Mucosa of stomach (tissue), 1 donor: Measurements from ENCODE around the gene HSPA12A.

Experiments used
- H3K27me3 ChIP-seq: one replicate; pipeline ENCODE4 v1.7.0; 2013; ENCODE audit warnings: mild to moderate bottlenecking, low read length; ENCODE audit not compliant: control insufficient read depth, insufficient read depth
- H3K36me3 ChIP-seq: one replicate; pipeline ENCODE4 v1.7.0; 2013; ENCODE audit warnings: low read length; ENCODE audit not compliant: control insufficient read depth, insufficient read depth
- H3K4me1 ChIP-seq: one replicate; pipeline ENCODE4 v1.7.0; 2013; ENCODE audit warnings: mild to moderate bottlenecking, low read length; ENCODE audit not compliant: control insufficient read depth, insufficient read depth
- H3K4me3 ChIP-seq: one replicate; pipeline ENCODE4 v1.7.0; 2013; ENCODE audit warnings: low read length
- H3K9ac ChIP-seq: one replicate; pipeline ENCODE4 v1.7.0; 2013; ENCODE audit warnings: mild to moderate bottlenecking, low read length, moderate library complexity
- H3K9me3 ChIP-seq: one replicate; pipeline ENCODE4 v1.7.0; 2013; ENCODE audit warnings: mild to moderate bottlenecking, low read length, moderate library complexity; ENCODE audit not compliant: control insufficient read depth
- donor health status: Pancreatic carcinoma.

The HSPA12A gene

GRCh38 chr10:116665541-116666125 is 76.7 kb downstream of the HSPA12A start:
- Histone ChIP-seq H3K4me1 (peaks cover 7% of the 10 kb centered on the region), H3K4me3 (no peak overlapping the region), H3K27me3 (no peaks in the 10 kb centered on the region), H3K36me3 (no peaks in the 10 kb centered on the region), H3K9me3 (no peaks in the 10 kb centered on the region), H3K9ac (no peak overlapping the region)

DNA sequence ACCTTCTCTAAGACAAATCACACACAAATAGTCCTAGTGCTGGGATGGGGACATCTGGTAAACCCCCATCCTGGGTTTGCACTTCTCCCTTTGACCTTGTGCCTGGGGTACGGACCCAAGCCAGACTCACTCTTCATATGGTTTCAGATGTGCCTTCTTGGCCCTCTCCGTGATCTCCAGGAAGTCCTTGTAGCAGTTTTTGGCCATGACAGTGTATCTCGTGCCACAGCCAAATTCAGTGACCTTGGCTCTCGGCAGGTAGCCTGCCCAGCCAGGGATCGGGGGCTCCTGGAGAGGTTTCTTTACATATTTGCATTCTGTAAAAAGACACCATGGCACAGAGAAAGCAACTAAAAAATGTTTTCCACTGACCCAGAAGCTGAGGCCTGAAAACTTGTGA is 77.7 kb downstream of the HSPA12A start:
- Histone ChIP-seq H3K9ac (no peak overlapping the region), H3K36me3 (no peaks in the 10 kb centered on the region), H3K4me1 (no peaks in the 10 kb centered on the region), H3K27me3 (no peaks in the 10 kb centered on the region), H3K4me3 (no peak overlapping the region), H3K9me3 (no peaks in the 10 kb centered on the region)

DNA sequence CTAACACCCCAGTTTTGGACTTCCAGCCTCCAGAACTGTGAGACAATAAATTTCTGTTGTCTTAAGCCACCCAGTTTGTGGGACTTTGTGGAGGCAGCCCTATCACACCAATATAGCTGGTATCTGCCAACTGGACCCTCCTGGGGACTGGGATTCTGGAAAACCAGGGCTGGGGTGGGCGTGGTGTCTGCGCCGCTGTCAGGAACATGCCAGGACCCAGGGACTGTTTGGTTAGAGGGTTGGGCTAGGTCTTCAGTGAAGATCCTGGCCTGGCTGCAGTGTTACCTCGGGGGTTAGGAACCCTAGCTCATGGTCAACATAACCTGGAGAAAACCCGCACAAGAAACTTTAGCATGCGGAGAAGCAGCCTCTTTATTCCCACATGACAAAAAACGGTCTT is 79.0 kb downstream of the HSPA12A start:
- no peaks in the 10 kb centered on the region for H3K36me3 ChIP-seq
- H3K4me3 ChIP-seq: no peak overlapping the region
- H3K27me3 ChIP-seq: peaks cover 2% of the 10 kb centered on the region
- no peaks in the 10 kb centered on the region for H3K9me3 ChIP-seq
- H3K9ac ChIP-seq: no peak overlapping the region
- no peaks in the 10 kb centered on the region for H3K4me1 ChIP-seq

DNA sequence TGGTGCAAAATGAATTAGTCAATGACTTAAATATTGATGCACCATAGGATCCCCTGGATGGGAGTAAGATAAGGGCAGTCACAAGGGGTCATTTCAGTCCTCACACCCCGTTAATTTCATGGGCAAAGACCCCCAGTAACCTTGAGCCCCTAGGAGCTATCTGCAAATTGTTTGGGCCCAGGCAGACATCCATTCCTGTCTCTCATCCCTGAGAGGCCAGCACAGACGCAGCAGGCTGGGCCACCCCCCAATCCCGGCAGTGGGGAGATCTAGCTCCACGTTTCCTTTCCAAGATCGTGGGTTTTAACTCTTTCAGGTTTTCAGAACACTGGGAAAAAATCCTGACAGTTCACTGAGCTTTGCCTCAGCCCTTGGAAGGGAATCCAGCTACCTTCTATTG is 81.5 kb downstream of the HSPA12A start:
- Histone ChIP-seq H3K4me1 (no peaks in the 10 kb centered on the region), H3K9me3 (no peaks in the 10 kb centered on the region), H3K36me3 (no peaks in the 10 kb centered on the region), H3K27me3 (peaks cover 3% of the 10 kb centered on the region), H3K9ac (no peak overlapping the region), H3K4me3 (no peak overlapping the region)

DNA sequence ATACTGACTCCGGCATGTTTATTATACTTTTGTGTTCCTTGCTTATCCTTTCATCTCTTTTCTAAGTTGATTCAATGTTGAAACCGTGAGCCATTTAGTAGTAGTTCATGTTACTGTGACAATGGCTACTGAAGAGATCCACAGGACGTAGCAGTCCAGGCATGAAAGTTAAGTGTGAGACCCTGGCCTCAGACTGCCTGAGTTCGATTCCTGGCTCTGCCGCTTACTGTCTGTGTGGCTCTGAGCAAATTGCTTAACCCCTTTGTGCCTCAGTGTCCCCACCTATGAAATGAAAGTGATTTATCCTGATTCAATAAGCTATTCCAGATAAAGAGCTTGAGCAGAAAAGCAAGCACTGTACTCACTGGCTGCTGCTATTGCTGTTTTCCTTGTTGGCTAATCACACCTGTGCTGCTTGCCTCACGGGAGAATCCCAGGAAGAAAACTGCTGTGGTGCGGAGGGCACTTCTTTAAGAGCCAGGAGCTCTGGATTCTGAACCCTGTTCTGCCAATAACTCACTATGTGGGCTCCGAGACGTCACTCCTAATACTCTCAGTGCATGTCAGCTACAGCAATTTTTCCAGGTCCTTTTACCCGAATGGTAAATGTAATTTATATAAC is 83.2 kb downstream of the HSPA12A start:
- no peak overlapping the region for H3K4me3 ChIP-seq

DNA sequence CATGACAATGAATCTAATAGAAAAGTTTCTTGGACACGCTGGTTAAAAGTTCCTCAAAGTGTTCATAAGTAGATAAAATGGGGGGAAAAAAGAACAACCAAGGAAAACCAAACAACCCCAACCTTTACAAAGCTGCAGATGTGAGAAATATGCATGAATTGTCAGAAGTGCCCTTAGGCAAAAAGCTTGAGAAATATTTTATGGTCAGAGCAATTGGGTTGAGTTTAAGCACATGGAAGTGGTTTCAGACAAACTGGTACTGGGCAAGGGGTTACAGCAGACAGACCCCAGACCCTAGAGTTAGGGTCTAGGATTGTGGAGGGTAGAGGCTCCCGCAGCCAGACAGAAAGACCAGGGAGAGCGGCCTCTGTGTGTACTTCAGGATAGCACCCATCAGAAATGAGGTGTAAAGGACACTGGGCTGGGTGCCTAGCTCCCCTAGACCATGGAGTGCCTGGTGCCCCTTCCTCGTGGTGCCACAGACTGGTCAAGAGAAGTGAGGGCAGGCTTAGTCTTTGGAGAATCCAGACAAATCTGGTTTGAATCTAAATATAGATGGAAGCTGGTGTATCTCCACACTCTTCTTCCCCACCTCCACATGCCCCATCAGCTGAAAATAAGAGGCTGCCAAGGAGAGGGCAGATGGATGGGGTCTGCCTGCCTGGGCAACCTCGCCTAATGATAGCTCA is 84.4 kb downstream of the HSPA12A start:
- Histone ChIP-seq H3K27me3 (peaks cover 3% of the 10 kb centered on the region), H3K4me1 (no peaks in the 10 kb centered on the region), H3K36me3 (no peaks in the 10 kb centered on the region), H3K9ac (no peak overlapping the region), H3K4me3 (no peak overlapping the region), H3K9me3 (no peaks in the 10 kb centered on the region)

More for the DNA sequence above, 83.2 kb downstream of the HSPA12A start:
- Histone ChIP-seq H3K36me3 (no peaks in the 10 kb centered on the region), H3K27me3 (peaks cover 3% of the 10 kb centered on the region), H3K9me3 (no peaks in the 10 kb centered on the region), H3K9ac (no peak overlapping the region), H3K4me1 (no peaks in the 10 kb centered on the region)

GRCh38 chr10:116656044-116656443 is 86.3 kb downstream of the HSPA12A start:
- Histone ChIP-seq H3K9me3 (no peaks in the 10 kb centered on the region), H3K4me3 (no peak overlapping the region), H3K27me3 (peaks cover 3% of the 10 kb centered on the region), H3K4me1 (no peaks in the 10 kb centered on the region), H3K36me3 (no peaks in the 10 kb centered on the region), H3K9ac (no peak overlapping the region)

GRCh38 chr10:116655568-116655967 is 86.8 kb downstream of the HSPA12A start:
- Histone ChIP-seq H3K27me3 (peaks cover 3% of the 10 kb centered on the region), H3K4me3 (no peak overlapping the region), H3K36me3 (no peaks in the 10 kb centered on the region), H3K4me1 (no peaks in the 10 kb centered on the region), H3K9me3 (no peaks in the 10 kb centered on the region), H3K9ac (no peak overlapping the region)

DNA sequence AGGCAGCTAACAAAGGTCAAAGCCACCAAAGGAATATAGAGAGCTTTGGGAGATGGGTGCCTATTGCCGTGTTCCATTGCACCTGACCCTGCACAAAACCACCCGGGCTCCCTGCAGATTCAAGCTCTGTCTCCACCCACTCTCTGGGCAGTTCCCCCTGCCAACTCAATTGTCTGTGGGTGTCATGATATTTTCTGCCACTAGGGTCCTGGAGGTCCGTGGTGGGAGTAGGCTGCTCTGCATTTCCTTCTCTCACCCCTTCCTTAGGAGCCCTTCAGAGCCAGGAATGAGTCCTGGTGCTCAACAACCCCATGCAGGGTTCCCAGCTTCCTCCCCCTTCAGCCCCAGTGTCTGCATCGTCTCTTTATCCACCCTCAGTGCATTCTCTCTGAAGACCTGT is 87.5 kb downstream of the HSPA12A start:
- Histone ChIP-seq H3K36me3 (no peaks in the 10 kb centered on the region), H3K4me1 (no peaks in the 10 kb centered on the region), H3K4me3 (no peak overlapping the region)

DNA sequence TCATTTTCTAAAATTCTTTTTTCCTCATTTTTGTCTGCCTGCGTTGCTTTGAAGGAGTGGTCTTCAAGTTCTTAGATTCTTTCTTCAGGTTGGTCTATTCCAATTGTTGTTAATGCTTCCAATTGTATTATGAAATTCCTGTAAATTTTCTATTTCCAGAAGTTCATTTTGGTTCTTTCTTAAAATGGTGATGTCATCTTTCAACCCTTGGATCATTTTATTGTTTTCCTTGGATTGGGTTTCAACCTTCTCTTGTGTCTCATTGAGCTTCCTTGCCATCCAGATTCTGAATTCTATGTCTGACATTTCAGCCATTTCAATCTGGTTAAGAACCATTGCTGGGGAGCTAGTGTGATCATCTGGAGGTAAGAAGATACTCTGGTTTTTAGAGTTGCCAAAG is 88.5 kb downstream of the HSPA12A start:
- no peaks in the 10 kb centered on the region for H3K36me3 ChIP-seq
- H3K4me1 ChIP-seq: no peaks in the 10 kb centered on the region
- H3K9ac ChIP-seq: no peak overlapping the region
- H3K27me3 ChIP-seq: peaks cover 3% of the 10 kb centered on the region
- H3K9me3 ChIP-seq: no peaks in the 10 kb centered on the region
- no peak overlapping the region for H3K4me3 ChIP-seq

More for the DNA sequence above, 87.5 kb downstream of the HSPA12A start:
- peaks cover 3% of the 10 kb centered on the region for H3K27me3 ChIP-seq
- no peaks in the 10 kb centered on the region for H3K9me3 ChIP-seq
- H3K9ac ChIP-seq: no peak overlapping the region

- H3K9me3 ChIP-seq: no peaks in the 10 kb centered on the region
- no peak overlapping the region for H3K9ac ChIP-seq
- H3K4me3 ChIP-seq: no peak overlapping the region
- H3K27me3 ChIP-seq: no peaks in the 10 kb centered on the region
- no peaks in the 10 kb centered on the region for H3K4me1 ChIP-seq
- no peaks in the 10 kb centered on the region for H3K36me3 ChIP-seq
These were observed 93.5 kb downstream of the HSPA12A start for GRCh38 chr10:116648903-116649302.

DNA sequence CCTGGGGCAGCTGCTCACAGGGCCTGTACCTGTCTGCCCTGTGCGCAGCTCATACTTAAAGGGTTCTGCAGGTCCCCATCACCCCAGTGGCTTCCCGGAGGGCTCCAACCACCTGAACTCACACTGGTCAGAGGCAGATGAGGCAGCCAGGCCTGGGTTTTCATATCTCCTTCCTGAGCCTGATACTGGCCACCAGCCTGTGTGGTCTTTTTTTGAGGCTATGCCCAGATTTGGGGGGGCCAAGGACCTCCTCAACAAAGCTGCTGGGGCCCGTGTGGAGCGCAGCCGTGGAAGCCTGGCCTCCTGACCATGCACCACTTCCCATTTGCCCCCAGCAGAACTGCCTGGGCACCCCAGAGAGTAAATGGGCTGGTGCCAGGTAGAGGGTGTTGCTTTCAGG is 95.9 kb downstream of the HSPA12A start:
- no peaks in the 10 kb centered on the region for H3K9me3 ChIP-seq
- no peak overlapping the region for H3K9ac ChIP-seq
- no peaks in the 10 kb centered on the region for H3K27me3 ChIP-seq
- no peak overlapping the region for H3K4me3 ChIP-seq
- H3K36me3 ChIP-seq: no peaks in the 10 kb centered on the region
- no peaks in the 10 kb centered on the region for H3K4me1 ChIP-seq
